ENCODE results near the gene EN1. TPM values are rescaled to one million over a fixed set of nuclear protein-coding genes. Genes with fewer than 3 reads are reported as not detected.

EN1 gene
- total RNA-seq, 4 donors from 2014 or later, result 0.88 to 2.4 (median 1.2) TPM

GRCh38 chr2:118807668-118808428, 39.6 kb downstream of the EN1 start:
- no peak for TF ChIP-seq CTCF (IDR thresholded peaks at IDR 0.05; ENCODE audit: low read depth)

- no peak for TF ChIP-seq CTCF (IDR thresholded peaks at IDR 0.05; ENCODE audit: low read depth)
Observed at GRCh38 chr2:118806797-118807667, 40.4 kb downstream of the EN1 start.

GRCh38 chr2:118805064-118805690, 42.3 kb downstream of the EN1 start:
- no peak for TF ChIP-seq CTCF (IDR thresholded peaks at IDR 0.05; ENCODE audit: low read depth)

GRCh38 chr2:118803012-118803411, 44.4 kb downstream of the EN1 start:
- no peak for TF ChIP-seq CTCF (IDR thresholded peaks at IDR 0.05; ENCODE audit: low read depth)

GRCh38 chr2:118801151-118801550, 46.3 kb downstream of the EN1 start:
- TF ChIP-seq CTCF (IDR thresholded peaks at IDR 0.05; ENCODE audit: low read depth), result no peak

GRCh38 chr2:118800736-118801135, 46.7 kb downstream of the EN1 start:
- no peak for TF ChIP-seq CTCF (IDR thresholded peaks at IDR 0.05; ENCODE audit: low read depth)

- TF ChIP-seq CTCF (IDR thresholded peaks at IDR 0.05; ENCODE audit: low read depth), result no peak
Observed at GRCh38 chr2:118794546-118794945, 52.9 kb downstream of the EN1 start.
